RPMI8226 (cell line): Measurements from ENCODE around the gene POLG2.
"Not testable (repeated sequence)": the region's sequence is repeated elsewhere in the genome, so short reads cannot be mapped to it uniquely, and the experiment has no call there.

Experiments
- DNase-seq: peaks from one replicate; pipeline ENCODE4 v3.0.0-alpha.2; 2015

Gene POLG2

GRCh38 chr17:64480951-64481350 is 15.9 kb downstream of the POLG2 start:
- no peak for DNase-seq

GRCh38 chr17:64477849-64478248 is 19.0 kb downstream of the POLG2 start:
- DNase-seq = no peak

DNA sequence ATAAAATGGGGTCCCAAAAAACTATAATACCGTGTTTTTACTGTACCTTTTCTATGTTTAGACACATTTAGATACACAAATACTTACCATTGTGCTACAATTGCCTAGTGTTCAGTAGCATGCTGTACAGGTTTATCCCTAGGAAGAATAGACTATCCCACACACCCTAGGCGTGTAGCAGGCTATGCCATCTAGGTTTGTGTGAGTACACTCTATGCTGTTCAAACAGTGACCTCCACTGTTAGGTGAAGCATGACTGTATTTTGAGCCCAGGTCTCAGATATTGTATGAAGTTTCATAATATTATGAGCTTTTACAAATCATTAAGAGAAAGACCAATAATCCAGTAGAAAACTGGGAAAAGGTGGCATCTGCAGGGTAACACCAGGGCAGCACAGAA is 24.3 kb downstream of the POLG2 start:
- DNase-seq = no peak

DNA sequence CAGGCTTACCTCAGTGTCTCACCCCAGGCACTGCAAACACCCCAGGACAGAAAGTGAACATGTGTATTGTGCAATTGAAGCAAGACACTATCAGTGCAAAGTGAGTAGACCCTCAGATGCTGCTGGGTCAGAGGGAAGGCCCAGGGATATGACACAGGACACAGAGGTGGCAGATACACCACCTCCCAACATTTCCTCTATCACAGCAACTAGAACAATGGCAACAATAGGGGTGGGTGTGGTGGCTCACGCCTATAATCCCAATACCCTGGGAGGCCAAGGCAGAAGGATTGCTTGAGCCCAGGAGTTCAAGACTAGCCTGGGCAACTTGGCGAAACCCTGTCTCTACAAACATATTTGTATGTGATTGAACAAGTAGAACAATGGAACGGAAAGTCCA is 25.4 kb downstream of the POLG2 start:
- no peak for DNase-seq

DNA sequence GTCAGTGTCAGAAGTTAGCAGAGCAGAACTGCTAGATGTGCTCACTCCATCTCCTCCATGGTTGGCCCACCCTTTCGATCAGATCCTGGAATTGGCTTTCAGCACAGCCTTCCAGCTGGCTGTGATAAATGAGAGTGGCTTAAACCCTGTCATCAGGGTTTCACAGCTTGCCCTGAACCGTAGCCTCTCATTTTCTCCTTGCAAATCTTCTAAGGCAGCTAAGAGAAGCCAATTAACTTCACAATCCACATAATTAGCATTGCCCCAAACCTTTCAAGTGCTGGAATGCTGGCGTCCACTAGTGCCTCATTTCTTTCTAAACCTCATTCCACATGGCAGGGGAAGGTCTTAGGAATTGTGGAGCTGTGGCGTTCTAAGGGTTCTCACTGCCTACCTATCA is 26.2 kb downstream of the POLG2 start:
- no peak for DNase-seq

DNA sequence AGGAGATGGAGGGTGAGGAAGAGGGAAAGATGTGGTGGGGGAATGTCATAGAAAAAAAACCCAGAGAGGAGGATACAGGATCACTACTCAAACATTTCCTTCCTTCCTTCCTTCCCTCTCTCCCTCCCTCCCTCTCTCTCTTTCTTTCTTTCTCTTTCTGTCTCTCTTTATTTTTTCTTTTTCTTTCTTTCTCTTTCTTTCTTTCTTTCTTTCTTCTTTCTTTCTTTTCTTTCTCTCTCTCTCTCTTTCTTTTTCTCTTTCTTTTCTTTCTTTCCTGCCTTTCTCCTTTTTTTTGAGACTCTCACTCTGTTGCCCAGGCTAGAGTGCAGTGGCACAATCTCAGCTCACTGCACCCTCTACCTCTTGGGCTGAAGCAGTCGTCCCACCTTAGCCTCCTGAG is 30.0 kb downstream of the POLG2 start:
- DNase-seq = not testable (repeated sequence)

DNA sequence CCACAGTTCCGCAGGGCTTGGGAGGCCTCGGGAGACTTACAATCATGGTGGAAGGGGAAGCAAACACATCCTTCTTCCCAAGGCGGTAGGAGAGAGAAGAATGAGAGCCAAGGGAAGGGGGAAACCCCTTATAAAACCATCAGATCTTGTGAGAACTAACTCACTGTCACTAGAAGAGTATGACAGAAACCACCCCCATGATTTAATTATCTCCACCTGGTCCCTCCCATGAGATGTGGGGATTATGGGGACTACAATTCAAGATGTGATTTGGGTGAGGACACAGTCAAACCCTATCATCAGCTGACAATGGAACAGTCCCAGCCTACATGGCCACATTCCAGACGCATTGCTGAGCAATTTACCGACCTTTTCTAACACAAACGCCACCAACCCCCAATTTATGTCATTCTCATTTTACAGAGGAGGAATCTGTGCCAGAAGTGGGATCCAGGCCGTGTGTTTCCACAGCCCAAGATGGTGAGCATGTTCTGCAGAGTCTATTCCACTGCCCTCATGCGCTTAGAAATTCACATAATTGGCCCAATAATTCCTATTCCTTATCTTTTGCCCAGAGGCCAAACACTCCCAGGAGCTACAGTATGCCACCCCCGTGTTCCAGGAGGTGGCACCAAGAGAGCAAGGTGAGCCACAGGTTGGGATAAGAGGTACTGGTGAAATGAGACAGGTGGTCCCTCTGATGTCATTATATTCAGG is 30.7 kb downstream of the POLG2 start:
- DNase-seq = no peak

- DNase-seq = no peak
Measured at GRCh38 chr17:64461788-64462187, 35.1 kb downstream of the POLG2 start.

DNA sequence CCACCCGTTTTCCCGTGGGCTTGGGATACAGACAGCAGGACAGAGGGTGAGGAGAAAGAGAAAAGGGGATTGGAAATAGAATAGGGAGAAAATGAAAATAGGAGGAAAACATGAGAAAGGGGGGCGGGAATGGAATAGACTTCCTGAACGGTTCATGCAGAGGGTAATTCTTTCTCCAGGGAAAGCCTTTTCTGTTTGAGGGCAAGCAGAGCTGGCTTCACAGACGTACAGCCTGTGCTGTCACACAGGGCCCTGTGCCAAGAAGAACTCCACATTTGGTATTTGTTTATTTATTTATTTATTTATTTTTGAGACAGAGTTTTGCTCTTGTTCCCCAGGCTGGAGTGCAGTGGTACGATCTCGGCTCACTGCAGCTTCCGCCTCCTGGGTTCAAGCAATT is 35.9 kb downstream of the POLG2 start:
- DNase-seq = no peak

DNA sequence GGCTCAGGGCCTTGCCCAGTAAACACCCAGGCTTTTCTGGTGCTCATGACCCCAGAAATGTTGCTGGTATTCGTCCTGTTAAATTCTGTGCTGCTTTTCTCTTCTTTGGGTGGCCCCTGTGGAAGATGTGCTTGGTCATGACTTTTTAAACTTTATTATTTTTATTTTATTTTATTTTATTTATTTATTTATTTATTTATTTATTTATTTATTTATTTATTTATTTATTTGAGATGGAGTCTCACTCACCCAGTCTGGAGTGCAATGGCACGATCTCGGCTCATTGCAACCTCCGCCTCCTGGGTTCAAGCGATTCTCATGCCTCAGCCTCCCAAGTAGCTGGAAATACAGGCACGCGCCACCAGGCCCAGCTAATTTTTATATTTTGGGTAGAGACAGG is 37.0 kb downstream of the POLG2 start:
- not testable (repeated sequence) for DNase-seq

GRCh38 chr17:64459284-64459747 is 37.5 kb downstream of the POLG2 start:
- no peak for DNase-seq

- DNase-seq = no peak
Measured at GRCh38 chr17:64458756-64459155, 38.1 kb downstream of the POLG2 start.

DNA sequence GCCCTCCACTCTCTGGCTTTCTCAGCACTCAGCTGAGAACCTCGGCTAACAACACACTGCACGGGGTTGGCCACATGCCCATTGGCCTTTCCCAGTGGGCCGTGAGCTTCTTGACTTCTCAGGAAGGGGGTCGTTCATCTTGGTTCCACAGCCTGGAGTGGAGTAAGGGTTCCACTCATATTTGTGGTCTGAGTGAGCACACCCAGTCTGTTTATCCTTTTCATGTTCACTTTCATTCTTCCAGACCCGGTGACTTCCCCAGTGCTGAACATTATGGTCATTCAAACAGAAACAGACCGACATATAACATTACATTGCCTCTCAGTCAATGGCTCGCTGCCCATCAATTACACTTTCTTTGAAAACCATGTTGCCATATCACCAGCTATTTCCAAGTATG is 39.7 kb downstream of the POLG2 start:
- no peak for DNase-seq

DNA sequence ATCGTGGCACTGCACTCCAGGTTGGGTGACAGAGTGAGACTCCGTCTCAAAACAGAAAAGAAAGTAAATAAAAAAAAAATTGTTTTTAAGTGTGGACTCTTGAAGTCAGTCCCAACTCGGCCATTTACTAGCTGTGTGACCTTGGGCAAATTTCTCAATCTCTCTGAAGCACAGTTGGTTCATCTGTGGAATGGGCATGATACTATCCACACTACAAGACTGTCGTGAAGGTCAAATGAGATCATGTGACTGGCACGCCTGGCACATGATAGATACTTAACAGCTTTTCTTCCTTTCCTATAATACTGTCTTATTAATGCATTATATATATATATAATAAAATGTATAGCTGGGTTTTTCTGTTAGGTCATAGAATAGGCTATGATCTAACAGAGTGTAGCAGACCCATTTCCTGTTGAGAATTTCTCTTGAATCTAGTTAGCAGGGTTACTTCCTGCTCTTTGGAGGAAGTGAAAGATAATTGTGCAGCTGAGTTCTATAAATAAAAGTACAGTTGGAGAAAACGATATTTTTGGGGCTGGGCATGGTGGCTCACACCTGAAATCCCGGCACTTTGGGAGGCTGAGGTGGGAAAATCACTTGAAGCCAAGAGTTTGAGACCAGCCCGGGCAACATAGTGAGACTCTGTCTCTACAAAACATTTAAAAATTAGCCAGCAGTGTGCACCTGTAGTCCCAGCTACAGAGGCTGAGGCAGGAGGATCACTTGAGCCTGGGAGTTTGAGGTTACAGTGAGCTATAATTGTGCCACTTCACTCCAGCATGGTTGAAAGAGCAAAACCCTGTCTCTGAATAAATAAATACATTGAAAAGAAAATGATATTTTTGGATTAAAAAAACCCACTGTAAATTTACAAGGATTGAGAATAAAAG is 40.6 kb downstream of the POLG2 start:
- DNase-seq = peak; percentile 44

DNA sequence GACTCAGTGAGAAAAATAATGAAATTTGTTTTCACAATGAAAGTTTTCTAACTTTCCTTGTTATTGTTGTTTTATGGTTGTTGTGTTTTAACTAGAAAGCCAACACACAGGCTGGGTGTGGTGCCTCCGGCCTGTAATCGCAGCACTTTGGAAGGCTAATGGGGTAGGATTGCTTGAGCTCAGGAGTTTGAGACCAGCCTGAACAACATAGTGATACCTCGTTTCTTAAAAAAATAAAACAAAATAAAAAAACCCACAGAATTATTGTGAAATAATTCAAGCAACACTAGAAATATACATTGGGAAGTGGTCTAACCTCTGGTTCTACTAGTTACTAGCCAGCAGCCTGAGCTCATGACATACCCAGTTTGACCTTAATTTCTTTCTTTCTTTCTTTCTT is 47.3 kb downstream of the POLG2 start:
- DNase-seq = no peak

GRCh38 chr17:64448665-64449512 is 48.0 kb downstream of the POLG2 start, which contains the start of gene MILR1:
MILR1 (plus strand) TSS chr17:64449115; CDS start chr17:64449169, 54 bp downstream.
- DNase-seq = peak; percentile 88

DNA sequence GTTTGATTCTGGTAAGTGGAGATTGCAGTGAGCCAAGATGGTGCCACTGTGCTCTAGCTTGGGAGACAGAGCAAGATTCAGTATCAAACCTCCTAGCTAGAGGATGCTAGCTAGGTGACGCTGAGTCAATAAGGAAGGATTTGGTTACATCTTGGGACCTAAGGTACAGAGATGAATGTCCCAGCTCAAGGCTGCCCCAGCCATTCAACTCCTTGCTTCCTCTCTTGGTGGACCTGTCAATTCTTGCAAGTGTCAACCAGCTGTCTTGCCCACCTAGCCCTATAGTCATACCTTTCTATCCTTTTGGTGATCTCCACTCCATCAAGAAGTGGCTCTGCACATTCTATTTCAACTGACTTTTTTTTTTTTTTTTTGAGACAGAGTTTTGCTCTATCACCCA is 49.3 kb downstream of the POLG2 start:
- DNase-seq = no peak

- no peak for DNase-seq
Measured at GRCh38 chr17:64443086-64443760, 53.6 kb downstream of the POLG2 start.

DNA sequence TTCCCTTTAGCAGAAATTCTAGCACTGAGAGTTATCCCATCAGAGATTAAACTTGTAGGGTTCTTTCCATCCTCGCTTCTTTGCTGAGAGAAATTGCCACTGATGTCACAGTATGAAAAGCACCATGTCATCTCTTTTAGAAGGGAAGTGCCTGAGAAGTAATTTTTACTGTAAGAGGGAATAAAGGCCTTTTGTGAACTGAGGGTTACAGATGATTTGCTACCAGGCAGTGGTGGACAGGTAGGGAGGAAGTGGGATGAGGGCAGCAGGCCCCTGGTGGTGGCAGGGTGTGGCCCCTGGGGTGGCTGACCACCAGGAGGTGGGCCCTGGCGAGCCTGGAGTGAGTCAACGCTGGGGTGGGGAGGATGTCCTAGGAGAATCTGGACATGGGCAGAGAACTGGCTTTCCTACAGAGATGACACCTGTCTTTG is 54.3 kb downstream of the POLG2 start:
- no peak for DNase-seq

DNA sequence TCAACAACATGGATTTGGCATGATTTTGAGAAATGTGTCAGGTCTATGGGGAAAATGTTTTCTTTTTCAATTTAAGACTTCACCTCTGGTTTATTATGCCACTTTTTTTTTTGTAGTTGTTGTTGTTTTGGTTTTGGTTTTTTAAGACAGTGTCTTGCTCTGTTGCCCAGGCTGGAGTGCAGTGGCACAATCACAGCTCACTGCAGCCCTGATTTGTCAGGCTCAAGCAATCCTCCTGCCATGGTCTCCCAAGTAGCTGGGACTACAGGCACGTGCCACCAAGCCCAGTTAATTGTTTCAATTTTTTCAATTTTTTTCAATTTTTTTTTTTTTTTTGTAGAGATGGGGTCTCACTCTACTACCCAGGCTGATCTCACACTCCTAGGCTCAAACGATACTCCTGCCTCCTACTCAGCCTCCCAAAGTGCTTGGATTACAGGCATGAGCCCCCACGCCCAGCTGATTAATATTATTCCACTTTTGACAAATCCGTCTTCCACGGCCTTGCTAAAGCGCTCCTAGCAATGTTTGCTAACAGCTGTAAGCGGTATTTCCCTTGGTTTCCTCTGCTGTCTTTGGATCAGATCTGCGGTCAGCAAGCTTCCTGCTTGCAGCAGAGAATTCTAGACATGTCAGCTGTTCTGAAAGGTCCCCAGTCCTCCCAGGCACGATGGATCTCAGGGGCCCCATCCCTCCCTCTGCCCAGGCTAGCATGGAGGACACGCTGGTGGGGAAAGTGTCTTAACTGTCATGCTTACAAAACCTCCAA is 54.9 kb downstream of the POLG2 start:
- peak; percentile 80 for DNase-seq

DNA sequence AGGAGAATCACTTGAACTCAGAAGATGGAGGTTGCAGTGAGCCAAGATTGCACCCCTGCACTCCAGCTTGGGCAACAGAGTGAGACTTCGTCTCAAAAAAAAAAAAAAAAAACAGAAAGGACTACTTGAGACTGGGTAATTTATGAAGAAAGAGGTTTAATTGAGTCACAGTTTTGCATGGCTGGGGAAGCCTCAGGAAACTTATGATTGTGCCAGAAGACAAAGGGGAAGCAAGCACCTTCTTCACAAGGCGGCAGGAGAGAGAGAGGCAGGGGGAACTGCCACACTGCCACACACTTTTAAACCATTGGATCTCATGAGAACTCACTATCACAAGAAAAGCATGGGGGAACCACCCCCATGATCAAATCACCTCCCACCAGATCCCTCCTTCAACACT is 56.9 kb downstream of the POLG2 start:
- no peak for DNase-seq

GRCh38 chr17:64439521-64439920 is 57.3 kb downstream of the POLG2 start:
- DNase-seq = not testable (repeated sequence)
